ENCODE results near the gene ABCC2.

- TF ChIP-seq POLR2AphosphoS5 (IDR thresholded peaks at IDR 0.05) (no peak), POLR2A (IDR thresholded peaks at IDR 0.05) (no peak), CTCF (IDR thresholded peaks at IDR 0.05) (no peak), EP300 (IDR thresholded peaks at IDR 0.05) (no peak)
Measured at GRCh38 chr10:99875473-99875872, 93.0 kb downstream of the ABCC2 start.
